Cardiac fibroblast (primary cell): ENCODE data around the gene NOL9.
"Not testable (repeated sequence)": the region's sequence is repeated elsewhere in the genome, so short reads cannot be mapped to it uniquely, and the experiment has no call there.

ENCODE experiments used
- DNase-seq, 2 donors: peaks; one replicate each; pipeline versions ENCODE4 v3.0.0 to v3.0.0-alpha.2; 2010; ENCODE audit warnings: low read depth in 2 of 2
- H3K4me3 ChIP-seq, 2 donors: replicated peaks in 1 of 2; 1 replicate in 1 of 2; 2 replicates in 1 of 2; pipeline ENCODE4 v1.5.1; 2011; ENCODE audit warnings: low read depth in 2 of 2, low read length in 2 of 2, mild to moderate bottlenecking in 2 of 2, moderate library complexity in 1 of 2
- CTCF ChIP-seq: IDR thresholded peaks from one replicate; pipeline ENCODE4 v1.5.1; 2011; ENCODE audit warnings: low read depth, mild to moderate bottlenecking, low read length, inconsistent platforms

NOL9 gene

GRCh38 chr1:6496365-6496721 lies 58.0 kb downstream of the NOL9 start:
- TF ChIP-seq CTCF, result no peak
- peak overlapping the region; percentile 68 to 73 for H3K4me3 ChIP-seq
- no peak for DNase-seq

GRCh38 chr1:6495540-6496364 lies 58.6 kb downstream of the NOL9 start:
- peak overlapping the region in 1 of 2 donors; percentile 73 for H3K4me3 ChIP-seq
- DNase-seq, result no peak
- no peak for TF ChIP-seq CTCF

- no peak for DNase-seq
- H3K4me3 ChIP-seq, result no peak overlapping the region
- TF ChIP-seq CTCF, result no peak
Measured at GRCh38 chr1:6495041-6495441, 59.3 kb downstream of the NOL9 start.

GRCh38 chr1:6494627-6495026 lies 59.7 kb downstream of the NOL9 start:
- no peak for TF ChIP-seq CTCF
- no peak overlapping the region for H3K4me3 ChIP-seq
- no peak for DNase-seq

- not testable (repeated sequence) for DNase-seq, H3K4me3 ChIP-seq
Measured at GRCh38 chr1:6493834-6494223, 60.5 kb downstream of the NOL9 start.

GRCh38 chr1:6491966-6492365 lies 62.3 kb downstream of the NOL9 start:
- TF ChIP-seq CTCF, result no peak
- H3K4me3 ChIP-seq, result no peak overlapping the region
- DNase-seq, result no peak

- TF ChIP-seq CTCF, result no peak
- DNase-seq, result peak; percentile 47 to 96
- H3K4me3 ChIP-seq, result peak within 1 kb of the TSS; percentile 84 to 91
Measured at GRCh38 chr1:6491480-6491962, 62.8 kb downstream of the NOL9 start, which contains the start of gene PLEKHG5. TSS of gene PLEKHG5 (minus strand) at chr1:6491667. CDS start at chr1:6477571, 14,096 bp downstream.
